ENCODE results near the gene USP3.
"Not testable (repeated sequence)": the region's sequence is repeated elsewhere in the genome, so short reads cannot be mapped to it uniquely, and the experiment has no call there.

GRCh38 chr15:63620760-63621159 is 116.4 kb downstream of the USP3 start:
- TF ChIP-seq CTCF, POLR2A (IDR thresholded peaks at IDR 0.05): not testable (repeated sequence)
